GM18951 (cell line): ENCODE measurements around the gene MBP.

Experiments
- POLR2A ChIP-seq: IDR thresholded peaks from 4 replicates; pipeline ENCODE4 v1.6.1; 2011; ENCODE audit warnings: mild to moderate bottlenecking; ENCODE audit not compliant: insufficient read length, insufficient read depth; ENCODE audit errors: extremely low read depth
- in situ Hi-C: fragments of 300-500 bp; cut with MboI; formaldehyde crosslinking; loops from one replicate; pipeline ENCODE4 v1.12.0; 2022; ENCODE audit warnings: low sequenced_read_pairs, mixed read lengths, inconsistent platforms; ENCODE audit not compliant: unreplicated experiment

MBP gene

GRCh38 chr18:77145364-77145901, 12.8 kb upstream of the MBP start:
- TF ChIP-seq POLR2A, result no peak
- in situ Hi-C loops, result no loop called here

DNA sequence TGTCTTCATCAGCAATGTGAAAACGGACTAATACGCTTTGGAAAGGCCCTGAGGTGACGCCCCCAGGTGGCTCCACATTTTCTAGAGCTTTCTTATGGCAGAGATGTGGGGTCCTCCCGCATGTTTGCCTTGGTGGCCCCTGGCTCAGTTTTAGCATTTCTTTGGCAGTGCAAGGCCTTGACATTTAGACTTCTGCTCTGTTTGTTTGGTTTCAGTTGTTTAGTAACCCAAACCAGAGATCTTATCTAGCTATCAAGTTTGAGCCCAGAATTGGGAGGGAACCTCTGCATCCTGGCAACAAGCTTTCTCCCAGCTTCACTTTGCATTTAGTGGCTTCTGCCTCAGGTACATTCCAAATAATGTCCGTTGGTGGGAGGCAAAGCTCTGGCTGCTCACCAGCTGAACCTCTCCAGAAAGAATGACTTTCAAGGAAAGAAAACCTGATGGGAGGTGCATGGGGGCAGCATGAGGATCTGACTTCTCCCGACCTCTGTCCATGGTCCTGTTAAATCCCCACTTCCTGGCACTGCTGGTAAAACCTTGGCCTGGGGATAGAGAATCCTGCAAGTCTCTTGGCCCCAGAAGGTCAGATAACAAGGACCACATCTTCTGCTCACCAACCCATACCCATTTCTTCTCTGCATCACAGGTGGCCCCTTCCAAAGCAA, 12.0 kb upstream of the MBP start:
- in situ Hi-C loops, result no loop called here

GRCh38 chr18:77144046-77144445, 11.5 kb upstream of the MBP start:
- TF ChIP-seq POLR2A, result no peak
- in situ Hi-C loops, result no loop called here

More for the DNA sequence above, 12.0 kb upstream of the MBP start:
- TF ChIP-seq POLR2A, result no peak

DNA sequence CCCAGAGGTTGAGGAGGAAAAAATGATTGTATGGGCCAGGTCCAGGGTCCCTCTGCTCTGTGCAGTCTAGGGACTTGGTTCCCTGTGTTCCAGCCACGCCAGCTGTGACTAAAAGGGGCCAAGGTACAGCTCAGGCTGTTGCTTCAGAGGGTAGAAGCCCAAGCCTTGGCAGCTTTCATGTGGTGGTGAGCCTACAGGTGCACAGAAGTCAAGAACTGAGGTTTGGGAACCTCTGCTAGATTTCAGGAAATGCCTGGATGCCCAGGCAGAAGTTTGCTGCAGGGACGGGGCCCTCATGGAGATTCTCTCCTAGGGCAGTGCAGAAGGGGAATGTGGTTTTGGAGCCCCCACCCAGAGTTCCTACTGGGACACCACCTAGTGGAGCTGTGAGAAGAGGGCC, 10.6 kb upstream of the MBP start:
- in situ Hi-C loops, result no loop called here
- no peak for TF ChIP-seq POLR2A

DNA sequence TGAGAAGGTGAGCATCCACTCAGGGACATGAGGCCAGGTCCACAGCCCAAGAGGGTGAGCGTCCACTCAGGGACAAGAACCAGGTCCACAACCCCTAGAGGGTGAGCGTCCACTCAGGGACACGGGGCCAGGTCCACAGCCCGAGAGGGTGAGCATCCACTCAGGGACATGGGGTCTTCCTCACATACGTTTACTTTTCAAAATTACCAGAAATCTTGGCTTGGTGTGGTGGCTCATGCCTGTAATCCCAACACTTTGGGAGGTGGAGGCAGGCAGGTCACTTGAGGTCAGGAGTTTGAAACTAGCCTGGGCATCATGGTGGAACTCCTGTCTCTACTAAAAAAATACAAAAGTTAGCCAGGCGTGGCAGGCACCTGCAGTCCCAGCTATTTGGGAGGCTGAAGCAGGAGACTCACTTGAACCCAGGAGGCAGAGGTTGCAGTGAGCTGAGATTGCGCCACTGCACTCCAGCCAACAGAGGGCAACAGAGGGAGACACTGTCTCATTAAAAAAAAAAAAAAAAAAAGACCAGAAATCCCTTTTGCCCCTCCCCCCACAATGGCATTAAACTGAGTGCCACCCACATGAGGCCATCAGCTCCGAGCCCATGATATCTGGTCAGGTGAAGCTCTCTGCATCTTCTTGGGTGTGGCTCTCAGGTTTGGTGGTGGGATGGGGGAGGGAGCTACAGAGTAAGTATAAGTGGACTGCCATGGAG, 9.0 kb upstream of the MBP start:
- in situ Hi-C loops, result no loop called here
- no peak for TF ChIP-seq POLR2A

- in situ Hi-C loops, result no loop called here
- TF ChIP-seq POLR2A, result no peak
These were observed 8.0 kb upstream of the MBP start for GRCh38 chr18:77140439-77141109.

- TF ChIP-seq POLR2A, result no peak
- in situ Hi-C loops, result no loop called here
These were observed 7.4 kb upstream of the MBP start for GRCh38 chr18:77140030-77140429.

- in situ Hi-C loops, result no loop called here
- no peak for TF ChIP-seq POLR2A
These were observed 7.0 kb upstream of the MBP start for GRCh38 chr18:77139619-77140018.

- in situ Hi-C loops, result no loop called here
- no peak for TF ChIP-seq POLR2A
These were observed 5.7 kb upstream of the MBP start for GRCh38 chr18:77138270-77138669.

GRCh38 chr18:77137851-77138250, 5.3 kb upstream of the MBP start:
- in situ Hi-C loops, result no loop called here
- no peak for TF ChIP-seq POLR2A

- in situ Hi-C loops, result no loop called here
These were observed 4.5 kb upstream of the MBP start for GRCh38 chr18:77136871-77137665.

DNA sequence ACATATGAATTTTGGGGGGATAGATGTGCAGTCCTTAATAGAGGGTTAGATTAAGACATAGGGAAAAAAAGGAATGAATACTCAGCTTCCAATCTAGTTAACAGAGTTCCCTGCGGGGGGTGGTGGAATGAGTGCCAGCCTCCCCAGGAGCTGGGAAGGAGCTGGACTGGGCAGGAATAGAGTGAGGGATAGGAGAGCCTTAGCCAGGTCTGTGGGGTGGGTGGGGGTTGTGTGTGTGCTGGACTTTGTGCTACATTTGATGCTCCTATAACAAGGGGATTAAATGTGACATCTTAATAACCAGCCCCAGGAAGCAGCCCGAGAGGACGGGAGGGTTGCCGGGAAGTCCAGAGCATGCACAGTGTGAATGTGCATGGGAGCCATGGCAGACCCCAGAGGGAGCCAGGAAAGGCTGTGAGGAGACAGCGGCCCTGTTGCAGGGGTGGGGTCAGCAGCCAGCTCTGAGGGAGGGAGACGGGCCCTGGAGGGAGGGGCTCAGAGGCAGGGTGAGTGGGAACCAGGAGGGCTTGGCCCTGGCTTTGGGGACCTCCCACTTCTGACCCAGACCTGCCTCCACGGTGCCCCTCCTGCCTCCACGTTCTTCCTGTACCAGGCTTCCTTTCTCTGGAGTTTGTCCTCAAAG, 3.6 kb upstream of the MBP start:
- in situ Hi-C loops, result no loop called here
- no peak for TF ChIP-seq POLR2A

More at GRCh38 chr18:77136871-77137665, 4.5 kb upstream of the MBP start:
- no peak for TF ChIP-seq POLR2A

- no peak for TF ChIP-seq POLR2A
- in situ Hi-C loops, result no loop called here
These were observed 2.9 kb upstream of the MBP start for GRCh38 chr18:77135339-77136075.
